ENCODE results near the gene LRP1B.

Gene LRP1B

GRCh38 chr2:140262908-140263307 is 1867.9 kb downstream of the LRP1B start:
- Histone ChIP-seq H3K9me3 (ENCODE audit: insufficient read depth, low read depth, low read length) (no peaks in the 10 kb centered on the region), H3K27me3 (ENCODE audit: insufficient read depth, low read length) (no peaks in the 10 kb centered on the region), H3K36me3 (ENCODE audit: insufficient read depth, low read length) (no peaks in the 10 kb centered on the region), H3K27ac (ENCODE audit: low read depth, low read length) (no peak overlapping the region), H3K4me3 (ENCODE audit: low read length) (no peak overlapping the region), H3K4me1 (ENCODE audit: insufficient read depth, low read length) (no peaks in the 10 kb centered on the region), H3K9ac (ENCODE audit: low read depth, low read length) (no peak overlapping the region)
- 95% methylated on average over 6 of the region's 6 CpGs for WGBS

- H3K27ac ChIP-seq (ENCODE audit: low read depth, low read length), result no peak overlapping the region
- no peak overlapping the region for H3K4me3 ChIP-seq (ENCODE audit: low read length)
- no peaks in the 10 kb centered on the region for H3K36me3 ChIP-seq (ENCODE audit: insufficient read depth, low read length)
- H3K27me3 ChIP-seq (ENCODE audit: insufficient read depth, low read length), result no peaks in the 10 kb centered on the region
- H3K9me3 ChIP-seq (ENCODE audit: insufficient read depth, low read depth, low read length), result no peaks in the 10 kb centered on the region
- no peak overlapping the region for H3K9ac ChIP-seq (ENCODE audit: low read depth, low read length)
- 91% methylated on average over 2 of the region's 2 CpGs for WGBS
- no peaks in the 10 kb centered on the region for H3K4me1 ChIP-seq (ENCODE audit: insufficient read depth, low read length)
These were observed 1873.0 kb downstream of the LRP1B start for GRCh38 chr2:140257692-140258300.

GRCh38 chr2:140256080-140256479 is 1874.7 kb downstream of the LRP1B start:
- Histone ChIP-seq H3K36me3 (ENCODE audit: insufficient read depth, low read length) (no peaks in the 10 kb centered on the region), H3K27ac (ENCODE audit: low read depth, low read length) (no peak overlapping the region), H3K9ac (ENCODE audit: low read depth, low read length) (no peak overlapping the region), H3K27me3 (ENCODE audit: insufficient read depth, low read length) (no peaks in the 10 kb centered on the region), H3K4me3 (ENCODE audit: low read length) (no peak overlapping the region), H3K9me3 (ENCODE audit: insufficient read depth, low read depth, low read length) (no peaks in the 10 kb centered on the region), H3K4me1 (ENCODE audit: insufficient read depth, low read length) (no peaks in the 10 kb centered on the region)
- 80% methylated on average over 3 of the region's 3 CpGs for WGBS

GRCh38 chr2:140249821-140250220 is 1881.0 kb downstream of the LRP1B start:
- WGBS, result 86% methylated on average over 4 of the region's 4 CpGs
- Histone ChIP-seq H3K36me3 (ENCODE audit: insufficient read depth, low read length) (no peaks in the 10 kb centered on the region), H3K9me3 (ENCODE audit: insufficient read depth, low read depth, low read length) (no peaks in the 10 kb centered on the region), H3K4me3 (ENCODE audit: low read length) (no peak overlapping the region), H3K4me1 (ENCODE audit: insufficient read depth, low read length) (no peaks in the 10 kb centered on the region), H3K27me3 (ENCODE audit: insufficient read depth, low read length) (no peaks in the 10 kb centered on the region), H3K27ac (ENCODE audit: low read depth, low read length) (no peak overlapping the region), H3K9ac (ENCODE audit: low read depth, low read length) (no peak overlapping the region)

GRCh38 chr2:140248623-140249022 is 1882.2 kb downstream of the LRP1B start:
- H3K9me3 ChIP-seq (ENCODE audit: insufficient read depth, low read depth, low read length), result no peaks in the 10 kb centered on the region
- no peak overlapping the region for H3K9ac ChIP-seq (ENCODE audit: low read depth, low read length)
- no peaks in the 10 kb centered on the region for H3K36me3 ChIP-seq (ENCODE audit: insufficient read depth, low read length)
- no peak overlapping the region for H3K4me3 ChIP-seq (ENCODE audit: low read length)
- H3K27me3 ChIP-seq (ENCODE audit: insufficient read depth, low read length), result no peaks in the 10 kb centered on the region
- no peak overlapping the region for H3K27ac ChIP-seq (ENCODE audit: low read depth, low read length)
- 100% methylated on average over 1 of the region's 2 CpGs for WGBS
- no peaks in the 10 kb centered on the region for H3K4me1 ChIP-seq (ENCODE audit: insufficient read depth, low read length)

DNA sequence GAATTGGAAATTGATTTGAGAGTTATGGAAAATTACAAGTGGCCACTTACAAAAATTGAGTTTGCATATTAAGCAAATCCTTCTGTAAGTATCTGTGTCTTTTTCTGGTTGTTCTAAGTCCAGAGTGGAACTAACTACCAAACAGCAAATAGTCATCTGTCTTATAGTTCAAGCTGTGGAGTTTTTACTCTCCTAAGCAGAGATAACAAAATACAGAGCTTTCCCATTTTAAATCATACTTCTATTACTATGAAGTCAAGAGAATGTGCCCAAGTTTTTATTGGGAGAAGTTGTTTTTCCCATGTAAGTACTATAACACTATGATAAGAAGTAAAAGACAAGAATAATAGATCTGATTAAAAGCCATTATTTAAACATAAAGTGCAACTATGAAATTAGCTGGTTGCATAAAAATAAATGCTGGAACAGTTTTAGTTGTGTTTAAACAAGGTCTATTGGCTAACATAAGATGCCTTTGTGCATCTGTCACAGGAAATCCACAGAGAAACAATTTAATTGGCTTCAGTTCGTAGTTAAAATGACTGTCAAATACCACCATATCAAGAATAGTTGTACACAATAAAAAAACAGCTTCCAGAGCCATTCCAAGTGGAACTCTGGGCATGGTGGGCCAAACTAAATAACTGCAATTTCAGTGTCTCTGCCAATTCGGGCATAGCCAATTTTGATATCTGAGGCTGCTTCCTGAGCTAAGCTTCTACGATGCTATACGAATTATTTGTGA is 1883.2 kb downstream of the LRP1B start:
- 95% methylated on average over 4 of the region's 4 CpGs for WGBS
- no peaks in the 10 kb centered on the region for H3K27me3 ChIP-seq (ENCODE audit: insufficient read depth, low read length)
- no peaks in the 10 kb centered on the region for H3K4me1 ChIP-seq (ENCODE audit: insufficient read depth, low read length)
- H3K4me3 ChIP-seq (ENCODE audit: low read length), result no peak overlapping the region
- H3K9me3 ChIP-seq (ENCODE audit: insufficient read depth, low read depth, low read length), result no peaks in the 10 kb centered on the region
- H3K36me3 ChIP-seq (ENCODE audit: insufficient read depth, low read length), result no peaks in the 10 kb centered on the region
- H3K27ac ChIP-seq (ENCODE audit: low read depth, low read length), result no peak overlapping the region
- H3K9ac ChIP-seq (ENCODE audit: low read depth, low read length), result no peak overlapping the region

GRCh38 chr2:140246957-140247356 is 1883.9 kb downstream of the LRP1B start:
- Histone ChIP-seq H3K27ac (ENCODE audit: low read depth, low read length) (no peak overlapping the region), H3K4me3 (ENCODE audit: low read length) (no peak overlapping the region), H3K27me3 (ENCODE audit: insufficient read depth, low read length) (no peaks in the 10 kb centered on the region), H3K9me3 (ENCODE audit: insufficient read depth, low read depth, low read length) (no peaks in the 10 kb centered on the region), H3K4me1 (ENCODE audit: insufficient read depth, low read length) (no peaks in the 10 kb centered on the region), H3K9ac (ENCODE audit: low read depth, low read length) (no peak overlapping the region), H3K36me3 (ENCODE audit: insufficient read depth, low read length) (no peaks in the 10 kb centered on the region)
- 100% methylated on average over 1 of the region's 1 CpG for WGBS

DNA sequence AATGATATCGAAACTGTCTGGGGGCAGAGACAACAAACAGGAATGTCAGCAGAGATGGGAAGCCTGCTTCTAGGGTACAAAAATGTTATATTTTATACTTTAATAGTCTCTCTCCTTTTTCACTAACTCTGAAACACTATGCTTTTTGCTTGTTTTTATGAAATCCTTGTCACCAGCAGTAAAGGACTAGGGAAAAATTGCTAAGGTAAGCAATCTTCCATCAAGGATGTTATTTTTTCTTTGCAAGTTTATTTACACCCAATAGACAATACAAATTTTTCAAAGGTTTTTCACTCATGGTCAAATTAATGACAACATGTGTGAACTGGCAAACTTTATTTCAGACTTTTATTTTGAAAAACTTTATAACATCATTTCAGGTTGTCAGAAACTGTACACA is 1884.8 kb downstream of the LRP1B start:
- Histone ChIP-seq H3K9me3 (ENCODE audit: insufficient read depth, low read depth, low read length) (no peaks in the 10 kb centered on the region), H3K27me3 (ENCODE audit: insufficient read depth, low read length) (no peaks in the 10 kb centered on the region), H3K4me3 (ENCODE audit: low read length) (no peak overlapping the region), H3K36me3 (ENCODE audit: insufficient read depth, low read length) (no peaks in the 10 kb centered on the region), H3K27ac (ENCODE audit: low read depth, low read length) (no peak overlapping the region), H3K4me1 (ENCODE audit: insufficient read depth, low read length) (no peaks in the 10 kb centered on the region), H3K9ac (ENCODE audit: low read depth, low read length) (no peak overlapping the region)
- WGBS, result no CpG with 5 or more reads among the region's 1 CpG

DNA sequence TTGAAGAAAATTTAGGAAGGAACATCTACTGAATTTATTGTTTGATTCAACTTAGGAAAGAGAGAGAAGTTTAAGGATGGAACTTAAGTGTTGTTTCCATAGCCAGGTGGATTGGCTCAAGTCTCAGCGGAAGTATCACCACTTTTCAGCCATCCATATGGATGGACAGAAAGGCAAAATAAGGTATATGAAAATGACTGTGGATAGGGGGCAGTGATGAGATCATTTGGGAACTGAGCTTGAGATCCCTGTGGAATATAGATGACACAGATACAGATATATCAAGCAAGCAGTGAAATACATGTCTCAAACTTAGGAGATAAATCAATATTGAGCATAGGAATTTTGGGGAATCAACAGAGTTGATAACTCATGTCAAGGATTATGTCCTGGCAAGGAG is 1887.9 kb downstream of the LRP1B start:
- WGBS, result 93% methylated on average over 1 of the region's 1 CpG
- H3K27ac ChIP-seq (ENCODE audit: low read depth, low read length), result no peak overlapping the region
- no peaks in the 10 kb centered on the region for H3K9me3 ChIP-seq (ENCODE audit: insufficient read depth, low read depth, low read length)
- no peaks in the 10 kb centered on the region for H3K36me3 ChIP-seq (ENCODE audit: insufficient read depth, low read length)
- H3K4me3 ChIP-seq (ENCODE audit: low read length), result no peak overlapping the region
- no peaks in the 10 kb centered on the region for H3K4me1 ChIP-seq (ENCODE audit: insufficient read depth, low read length)
- no peak overlapping the region for H3K9ac ChIP-seq (ENCODE audit: low read depth, low read length)
- H3K27me3 ChIP-seq (ENCODE audit: insufficient read depth, low read length), result no peaks in the 10 kb centered on the region

- Histone ChIP-seq H3K4me3 (ENCODE audit: low read length) (no peak overlapping the region), H3K36me3 (ENCODE audit: insufficient read depth, low read length) (no peaks in the 10 kb centered on the region), H3K4me1 (ENCODE audit: insufficient read depth, low read length) (no peaks in the 10 kb centered on the region), H3K27ac (ENCODE audit: low read depth, low read length) (no peak overlapping the region), H3K9ac (ENCODE audit: low read depth, low read length) (no peak overlapping the region), H3K9me3 (ENCODE audit: insufficient read depth, low read depth, low read length) (no peaks in the 10 kb centered on the region), H3K27me3 (ENCODE audit: insufficient read depth, low read length) (no peaks in the 10 kb centered on the region)
- no CpG with 5 or more reads among the region's 3 CpGs for WGBS
These were observed 1896.7 kb downstream of the LRP1B start for GRCh38 chr2:140234116-140234515.

DNA sequence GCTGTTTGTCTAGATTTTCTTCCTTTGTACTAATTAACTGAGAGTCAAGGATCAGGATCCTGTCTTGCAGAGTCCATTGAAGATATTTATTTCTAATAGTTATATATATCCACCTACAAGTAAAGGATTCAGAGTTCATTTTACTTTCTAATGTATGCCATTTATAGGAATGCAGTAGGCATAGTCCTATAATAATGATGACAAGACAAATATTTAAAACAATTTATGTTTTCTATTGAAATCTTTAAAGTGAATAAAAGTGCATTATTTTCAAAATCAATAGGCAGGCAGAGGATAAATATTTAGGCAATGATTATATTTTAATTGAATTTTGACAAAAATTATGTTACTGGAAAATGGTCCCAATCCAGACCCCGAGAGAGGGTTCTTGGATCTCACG is 1919.9 kb downstream of the LRP1B start:
- Histone ChIP-seq H3K36me3 (ENCODE audit: insufficient read depth, low read length) (no peaks in the 10 kb centered on the region), H3K9ac (ENCODE audit: low read depth, low read length) (no peak overlapping the region), H3K27ac (ENCODE audit: low read depth, low read length) (no peak overlapping the region), H3K4me3 (ENCODE audit: low read length) (no peak overlapping the region), H3K4me1 (ENCODE audit: insufficient read depth, low read length) (no peaks in the 10 kb centered on the region), H3K9me3 (ENCODE audit: insufficient read depth, low read depth, low read length) (no peaks in the 10 kb centered on the region), H3K27me3 (ENCODE audit: insufficient read depth, low read length) (no peaks in the 10 kb centered on the region)
- 93% methylated on average over 2 of the region's 2 CpGs for WGBS

Data from HUES64 (cell line).